Body of pancreas (tissue), 4 donors: ENCODE measurements around the gene TMEM229B. TPM values are rescaled to one million over a fixed set of nuclear protein-coding genes. Genes with fewer than 3 reads are reported as not detected.

ENCODE experiments used
- ATAC-seq: fragments of 150-250 bp; one replicate; pipeline ENCODE4 v1.9.1; 2016
- DNase-seq, 4 donors: peaks; one replicate each; pipeline ENCODE4 v3.0.0-alpha.2; 2019
- H3K27ac ChIP-seq, 4 donors: fragments of 200-600 bp; sonication (generic); 1 replicate in 3 of 4; 2 replicates in 1 of 4; pipeline versions ENCODE4 v1.5.1 to v1.6.1; 2016 to 2019; ENCODE audit warnings: mild to moderate bottlenecking in 1 of 4, mixed read lengths in 1 of 4, moderate library complexity in 1 of 4
- H3K27me3 ChIP-seq, 2 donors: fragments of 200-600 bp; sonication (generic); one replicate each; pipeline ENCODE4 v1.6.0; 2016; ENCODE audit warnings: mild to moderate bottlenecking in 1 of 2
- H3K36me3 ChIP-seq, 2 donors: fragments of 200-600 bp; sonication (generic); replicated peaks in 1 of 2; 2 replicates each; pipeline ENCODE4 v1.5.1; 2016; ENCODE audit warnings: low read depth in 2 of 2; ENCODE audit not compliant: insufficient read depth in 1 of 2
- H3K4me1 ChIP-seq: fragments of 200-600 bp; sonication (generic); one replicate; pipeline ENCODE4 v1.6.0; 2016
- H3K4me3 ChIP-seq, 2 donors: fragments of 200-600 bp; sonication (generic); 1 replicate in 1 of 2; 2 replicates in 1 of 2; pipeline ENCODE4 v1.5.1; 2016 to 2019
- H3K9me3 ChIP-seq, 3 donors: fragments of 200-600 bp; sonication (generic); 1 replicate in 2 of 3; 2 replicates in 1 of 3; pipeline ENCODE4 v1.5.1; 2016
- POLR2A ChIP-seq, 3 donors: fragments of 450-650 bp; IDR thresholded peaks; one replicate each; pipeline ENCODE4 v1.6.1; 2016; ENCODE audit warnings: antibody characterized with exemption in 3 of 3, mild to moderate bottlenecking in 2 of 3
- WGBS, 2 donors: methylation state at CpG; one replicate each; pipeline ENCODE4 v1.1.5; 2017; 5-methylcytosine and 5-hydroxymethylcytosine counted together
- intact Hi-C: fragments of 100-400 bp; cut with DNase I; formaldehyde crosslinking; loops from one replicate; pipeline ENCODE4 v1.15.1; 2023
- total RNA-seq, 2 donors: library from RNA; depleted of rRNA; stranded (reverse); fragments of >200 nt; gene quantifications; one replicate each; pipeline ENCODE4 v1.1.0, GENCODE V29; 2016
- TF ChIP-seq, protein P1 (sequence below), 7 experiments: fragments of 450-650 bp in 4 of 7; fragments of 200-600 bp in 3 of 7; sonication (generic) in 3 of 7; IDR thresholded peaks; one replicate each; pipeline ENCODE4 v1.5.1; 2016 to 2019; ENCODE audit warnings: antibody characterized with exemption in 7 of 7

The TMEM229B gene
- total RNA-seq, 2 donors from 2014 or later, result 2.0 to 4.4 TPM

DNA sequence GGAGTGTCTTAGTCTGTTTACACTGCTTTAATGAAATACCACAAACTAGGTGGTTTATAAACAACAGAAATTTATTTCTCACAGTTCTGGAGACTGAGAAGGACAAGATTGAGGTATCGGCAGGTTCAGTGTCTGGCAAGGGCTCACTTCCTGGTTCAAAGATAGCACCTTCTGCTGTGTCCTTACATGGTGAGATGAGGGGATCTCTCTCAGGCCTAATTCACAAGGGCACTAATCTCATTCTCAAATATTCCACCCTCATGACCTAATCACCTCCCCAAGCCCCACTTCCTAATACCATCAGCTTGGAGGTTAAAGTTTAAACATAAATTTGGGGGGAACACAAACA, 41.5 kb downstream of the TMEM229B start:
- 14 to 41% methylated on average over 1 of the region's 1 CpG for WGBS, 2 donors
- DNase-seq (peak in 1 of 4 donors; percentile 23), ATAC-seq (peak; percentile 23)
- TF ChIP-seq, protein P1, sequence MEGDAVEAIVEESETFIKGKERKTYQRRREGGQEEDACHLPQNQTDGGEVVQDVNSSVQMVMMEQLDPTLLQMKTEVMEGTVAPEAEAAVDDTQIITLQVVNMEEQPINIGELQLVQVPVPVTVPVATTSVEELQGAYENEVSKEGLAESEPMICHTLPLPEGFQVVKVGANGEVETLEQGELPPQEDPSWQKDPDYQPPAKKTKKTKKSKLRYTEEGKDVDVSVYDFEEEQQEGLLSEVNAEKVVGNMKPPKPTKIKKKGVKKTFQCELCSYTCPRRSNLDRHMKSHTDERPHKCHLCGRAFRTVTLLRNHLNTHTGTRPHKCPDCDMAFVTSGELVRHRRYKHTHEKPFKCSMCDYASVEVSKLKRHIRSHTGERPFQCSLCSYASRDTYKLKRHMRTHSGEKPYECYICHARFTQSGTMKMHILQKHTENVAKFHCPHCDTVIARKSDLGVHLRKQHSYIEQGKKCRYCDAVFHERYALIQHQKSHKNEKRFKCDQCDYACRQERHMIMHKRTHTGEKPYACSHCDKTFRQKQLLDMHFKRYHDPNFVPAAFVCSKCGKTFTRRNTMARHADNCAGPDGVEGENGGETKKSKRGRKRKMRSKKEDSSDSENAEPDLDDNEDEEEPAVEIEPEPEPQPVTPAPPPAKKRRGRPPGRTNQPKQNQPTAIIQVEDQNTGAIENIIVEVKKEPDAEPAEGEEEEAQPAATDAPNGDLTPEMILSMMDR (IDR thresholded peaks at IDR 0.05), result no peak
- no peak overlapping the region for H3K4me3 ChIP-seq
- peak overlapping the region; percentile 4 to 59 (median 38) for H3K27ac ChIP-seq
- intact Hi-C loops, result no loop called here
- no peaks in the 10 kb centered on the region for H3K27me3 ChIP-seq
- peaks cover 26% of the 10 kb centered on the region for H3K4me1 ChIP-seq
- no peaks in the 10 kb centered on the region for H3K36me3 ChIP-seq
- H3K9me3 ChIP-seq, result no peaks in the 10 kb centered on the region

DNA sequence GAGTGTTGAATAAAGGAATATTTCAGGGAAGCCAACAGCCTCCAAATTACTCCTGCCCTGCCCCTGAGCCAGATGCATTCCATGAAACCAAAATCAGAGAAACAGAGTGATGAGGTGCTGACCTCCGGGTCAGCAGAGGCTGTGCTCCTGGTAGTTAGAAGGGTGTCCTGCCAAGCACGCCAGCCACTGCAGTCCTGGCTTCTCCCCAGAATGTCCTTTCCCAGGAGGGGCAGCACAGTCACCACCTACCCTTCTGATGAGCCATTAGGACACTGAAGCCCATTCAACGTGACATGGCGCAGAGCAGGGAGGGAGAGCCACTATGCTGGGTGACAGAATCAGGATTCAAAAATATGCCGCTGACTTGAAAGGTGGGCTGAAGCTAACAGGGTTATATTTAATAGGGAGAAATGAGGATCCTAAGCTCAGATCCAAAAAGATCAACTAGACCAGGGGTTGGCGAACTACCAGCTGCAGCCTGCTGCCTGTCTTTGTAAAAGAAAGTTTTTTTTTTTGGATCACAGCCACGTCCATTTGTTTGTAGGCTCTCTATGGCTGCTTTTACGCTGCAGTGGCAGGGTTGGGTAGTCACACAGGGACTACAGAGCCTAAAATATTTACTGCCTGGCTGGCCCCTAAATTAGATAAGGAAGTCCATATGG, 42.0 kb downstream of the TMEM229B start:
- Histone ChIP-seq H3K36me3 (no peaks in the 10 kb centered on the region), H3K9me3 (no peaks in the 10 kb centered on the region), H3K4me1 (peaks cover 31% of the 10 kb centered on the region), H3K27me3 (no peaks in the 10 kb centered on the region), H3K4me3 (no peak overlapping the region), H3K27ac (peak overlapping the region; percentile 4 to 59 (median 38))
- whole genome bisulfite sequencing, 2 donors, result 48 to 55% methylated on average over 8 of the region's 8 CpGs
- no peak for TF ChIP-seq POLR2A (IDR thresholded peaks at IDR 0.05)
- TF ChIP-seq, protein P1 (IDR thresholded peaks at IDR 0.05), result no peak
- ATAC-seq, result peak; percentile 25
- DNase-seq, result peak in 2 of 4 donors; percentile 44 to 51
- intact Hi-C loops, result no loop called here

DNA sequence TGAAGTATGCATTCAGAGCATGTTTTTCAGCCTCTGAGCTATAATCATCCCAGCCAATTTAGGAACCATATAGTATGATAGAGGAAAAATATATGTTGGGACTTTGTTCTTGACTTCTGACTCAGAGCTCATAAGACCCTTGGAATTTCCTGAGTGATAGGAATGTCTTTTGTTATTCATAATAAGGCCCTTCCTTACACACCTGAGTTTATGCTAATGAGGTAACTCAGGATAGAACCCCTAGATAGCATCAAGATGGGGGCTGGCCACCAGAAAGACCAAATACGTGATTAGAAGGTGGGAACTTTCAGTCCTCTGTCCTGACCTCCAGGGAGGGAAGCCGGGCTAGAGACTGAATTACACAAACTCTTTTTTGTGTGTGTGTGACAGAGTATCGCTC, 44.1 kb downstream of the TMEM229B start:
- no peak for ATAC-seq
- intact Hi-C loops, result no loop called here
- TF ChIP-seq, protein P1 (IDR thresholded peaks at IDR 0.05), result no peak
- no peak for TF ChIP-seq POLR2A (IDR thresholded peaks at IDR 0.05)
- no peak for DNase-seq
- Histone ChIP-seq H3K9me3 (no peaks in the 10 kb centered on the region), H3K4me3 (no peak overlapping the region), H3K4me1 (peaks cover 51% of the 10 kb centered on the region), H3K36me3 (no peaks in the 10 kb centered on the region), H3K27ac (no peak overlapping the region), H3K27me3 (no peaks in the 10 kb centered on the region)
- 86 to 96% methylated on average over 3 of the region's 3 CpGs for WGBS, 2 donors

DNA sequence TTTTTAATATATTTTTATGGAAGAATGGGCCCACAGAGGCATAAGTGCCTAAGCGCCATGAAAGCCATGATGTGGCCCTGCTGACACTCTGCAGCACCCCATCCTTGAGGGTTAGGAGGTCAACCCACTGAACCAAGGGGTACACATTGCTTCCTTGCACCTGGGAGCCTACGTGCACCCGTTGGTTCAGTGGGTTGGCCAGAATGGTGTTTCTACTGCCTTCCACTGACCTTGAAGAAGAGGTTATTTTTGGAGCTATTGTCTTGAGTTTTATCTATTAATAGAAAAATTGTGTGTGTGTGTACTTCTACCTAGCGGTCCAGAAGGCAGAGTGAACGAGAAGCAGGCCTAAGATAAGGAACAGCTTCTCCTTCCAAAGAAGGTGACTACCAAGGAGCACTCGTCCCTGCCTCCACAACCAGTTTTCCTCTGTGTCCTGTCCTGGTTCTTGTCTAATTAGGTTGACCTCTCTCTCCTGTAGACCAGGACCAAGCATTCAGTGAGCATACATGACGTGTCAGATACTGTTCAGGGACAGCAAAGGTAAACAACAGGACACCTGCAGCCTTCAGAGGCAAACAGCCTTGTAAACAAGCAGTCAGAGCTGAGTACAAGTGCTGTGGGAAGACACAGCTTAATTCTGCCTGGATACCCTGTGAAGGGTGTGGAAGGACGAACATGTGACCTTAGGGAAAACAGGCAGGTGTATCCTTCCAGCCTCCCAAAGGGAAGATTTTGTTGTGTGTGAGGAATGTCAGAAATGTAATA, 46.2 kb downstream of the TMEM229B start:
- H3K27ac ChIP-seq, result peak overlapping the region; percentile 34 to 78 (median 61)
- no peak overlapping the region for H3K4me3 ChIP-seq
- H3K4me1 ChIP-seq, result peaks cover 57% of the 10 kb centered on the region
- WGBS, 2 donors, result 35 to 39% methylated on average over 8 of the region's 8 CpGs
- DNase-seq (peak in 3 of 4 donors; percentile 48 to 71 (median 65)), ATAC-seq (peak; percentile 78)
- H3K9me3 ChIP-seq, result no peaks in the 10 kb centered on the region
- no peaks in the 10 kb centered on the region for H3K36me3 ChIP-seq
- TF ChIP-seq, protein P1 (IDR thresholded peaks at IDR 0.05), result no peak
- TF ChIP-seq POLR2A (IDR thresholded peaks at IDR 0.05), result no peak
- no peaks in the 10 kb centered on the region for H3K27me3 ChIP-seq
- intact Hi-C loops, result no loop called here
